HG03342 (cell line): Measurements from ENCODE around the gene OR13D1.
A peak's percentile ranks its signal among the peaks of the same experiment; 100 is the strongest.
"Not testable (repeated sequence)": the region's sequence is repeated elsewhere in the genome, so short reads cannot be mapped to it uniquely, and the experiment has no call there.

Experiments used
- ATAC-seq: cut with Tn5 transposase; IDR thresholded peaks from one replicate; pipeline ENCODE4 v1.9.1; 2021; ENCODE audit warnings: mild to moderate bottlenecking, moderate library complexity; ENCODE audit not compliant: unreplicated experiment

The OR13D1 gene

GRCh38 chr9:104694218-104694617 lies at the start of gene OR13D1:
Gene OR13D1, plus strand, starts transcription at chr9:104694518. Its CDS starts 0 bp downstream, at chr9:104694518.
- no peak for ATAC-seq

GRCh38 chr9:104658496-104659195 lies 35.7 kb upstream of the OR13D1 start:
- ATAC-seq: no peak

GRCh38 chr9:104675611-104676010 lies 18.7 kb upstream of the OR13D1 start:
- no peak for ATAC-seq

GRCh38 chr9:104682642-104683041 lies 11.7 kb upstream of the OR13D1 start:
- ATAC-seq: peak; percentile 75

GRCh38 chr9:104686081-104686480 lies 8.2 kb upstream of the OR13D1 start:
- peak; percentile 38 for ATAC-seq

GRCh38 chr9:104700306-104700705 lies 6.0 kb downstream of the OR13D1 start:
- no peak for ATAC-seq

- ATAC-seq: not testable (repeated sequence)
These were observed 14.4 kb downstream of the OR13D1 start for GRCh38 chr9:104708737-104709136.

- ATAC-seq: no peak
These were observed 17.3 kb downstream of the OR13D1 start for GRCh38 chr9:104711604-104712003.

GRCh38 chr9:104725014-104725413 lies 30.7 kb downstream of the OR13D1 start:
- no peak for ATAC-seq

GRCh38 chr9:104738452-104738851 lies 44.1 kb downstream of the OR13D1 start:
- ATAC-seq: no peak

- no peak for ATAC-seq
These were observed 46.3 kb downstream of the OR13D1 start for GRCh38 chr9:104740621-104741020.

GRCh38 chr9:104743376-104743985 lies 49.2 kb downstream of the OR13D1 start:
- ATAC-seq: peak; percentile 41
